Body of pancreas (tissue), 4 donors: ENCODE results near the gene PLEKHG2.

Experiments used
- CTCF ChIP-seq, 7 experiments: fragments of 450-650 bp in 4 of 7; fragments of 200-600 bp in 3 of 7; sonication (generic) in 3 of 7; IDR thresholded peaks; one replicate each; pipeline ENCODE4 v1.5.1; 2016 to 2019; ENCODE audit warnings: antibody characterized with exemption in 7 of 7
- POLR2A ChIP-seq, 3 donors: fragments of 450-650 bp; IDR thresholded peaks; one replicate each; pipeline ENCODE4 v1.6.1; 2016; ENCODE audit warnings: antibody characterized with exemption in 3 of 3, mild to moderate bottlenecking in 2 of 3

GRCh38 chr19:39434123-39435076, 21.9 kb downstream of the PLEKHG2 start:
- TF ChIP-seq CTCF (IDR thresholded peaks at IDR 0.05): no peak
- TF ChIP-seq POLR2A (IDR thresholded peaks at IDR 0.05): no peak
